HepG2 (cell line): ENCODE measurements around the gene ZNF341. TPM values are rescaled to one million over a fixed set of nuclear protein-coding genes. Genes with fewer than 3 reads are reported as not detected.

ENCODE experiments used
- ATAC-seq: fragments of 200-7000 bp; cut with Tn5 transposase; 3 replicates; pipeline ENCODE4 v1.9.1; 2020; ENCODE audit warnings: mild to moderate bottlenecking, moderate library complexity
- BruUV-seq: library from RNA; stranded (reverse); fragments of 400-500 nt; replicated peaks from 2 replicates; lab custom pipeline; 2021; lab: Mats Ljungman, UMichigan
- CTCF ChIA-PET: fragments of 300-600 bp; formaldehyde crosslinking; extraction: SDS; loops from one replicate; lab custom pipeline; 2021; ENCODE audit warnings: low total read pairs, inconsistent platforms, low intra/inter-chr PET ratio; lab: Yijun Ruan, JAX
- POLR2A ChIA-PET: fragments of 350-600 bp; sonication (Branson Sonifier 250); formaldehyde crosslinking; loops from one replicate; lab custom pipeline; 2020; ENCODE audit warnings: antibody characterized with exemption, inconsistent platforms; lab: Yijun Ruan, JAX
- DNase-seq: peaks from one replicate; pipeline ENCODE4 v3.0.0-alpha.2; 2015; ENCODE audit warnings: low spot score
- FAIRE-seq: peaks from 3 replicates; lab custom pipeline; 2011; peaks lifted over from hg19 to GRCh38; lab: Jason Lieb, UNC
- H2AFZ ChIP-seq: one replicate; pipeline ENCODE4 v1.6.1; 2011; ENCODE audit warnings: low read length, inconsistent platforms
- H3K27ac ChIP-seq: fragments of 300-600 bp; 3 replicates; pipeline ENCODE4 v1.8.0; 2011; ENCODE audit warnings: mixed run types, mild to moderate bottlenecking, mixed read lengths, low read length, inconsistent platforms; ENCODE audit not compliant: insufficient read depth; ENCODE audit errors: extremely low read length
- H3K27me3 ChIP-seq, 2 experiments: fragments of 200-600 bp in 1 of 2; 2 replicates in 1 of 2; 3 replicates in 1 of 2; pipeline versions ENCODE4 v1.6.0 to v1.8.0; 2011; ENCODE audit warnings: low read length in 2 of 2, mild to moderate bottlenecking in 2 of 2, moderate library complexity in 2 of 2, inconsistent platforms in 1 of 2; ENCODE audit not compliant: insufficient read depth in 2 of 2, control insufficient read depth in 1 of 2
- H3K36me3 ChIP-seq, 2 experiments: fragments of 200-600 bp in 1 of 2; replicated peaks in 1 of 2; 2 replicates in 1 of 2; 3 replicates in 1 of 2; pipeline versions ENCODE4 v1.5.1 to v1.8.0; 2011; ENCODE audit warnings: low read length in 2 of 2, inconsistent platforms in 1 of 2; ENCODE audit not compliant: insufficient read depth in 2 of 2, control insufficient read depth in 1 of 2
- H3K4me1 ChIP-seq: 2 replicates; pipeline ENCODE4 v1.5.1; 2012; ENCODE audit warnings: low read length, inconsistent platforms; ENCODE audit not compliant: insufficient read depth
- H3K4me2 ChIP-seq: 2 replicates; pipeline ENCODE4 v1.6.0; 2011; ENCODE audit warnings: low read depth, low read length, inconsistent platforms
- H3K4me3 ChIP-seq, 3 experiments: fragments of 200-600 bp in 1 of 3; sonication (generic), shearing (Covaris generic) in 1 of 3; replicated peaks in 1 of 3; 2 replicates each; pipeline ENCODE4 v1.5.1; 2011 to 2016; ENCODE audit warnings: low read length in 3 of 3, inconsistent platforms in 2 of 3, low read depth in 2 of 3, mild to moderate bottlenecking in 2 of 3, control low read depth in 1 of 3, mixed read lengths in 1 of 3; ENCODE audit not compliant: insufficient read depth in 1 of 3
- H3K79me2 ChIP-seq: one replicate; pipeline ENCODE4 v1.6.1; 2011; ENCODE audit warnings: low read length, inconsistent platforms; ENCODE audit not compliant: insufficient read depth
- H3K9ac ChIP-seq: 2 replicates; pipeline ENCODE4 v1.6.0; 2011; ENCODE audit warnings: mild to moderate bottlenecking, low read depth, low read length, inconsistent platforms; ENCODE audit not compliant: insufficient read depth
- H3K9me3 ChIP-seq: 2 replicates; pipeline ENCODE4 v1.5.1; 2012; ENCODE audit warnings: mild to moderate bottlenecking, low read length
- H4K20me1 ChIP-seq: 2 replicates; pipeline ENCODE4 v1.6.0; 2011; ENCODE audit warnings: inconsistent platforms, mild to moderate bottlenecking, low read length, moderate library complexity; ENCODE audit not compliant: insufficient read depth
- GATAD2A ChIP-seq: IDR thresholded peaks from 2 replicates; pipeline ENCODE4 v1.6.1; 2016
- HDAC1 ChIP-seq: sonication (generic); formaldehyde crosslinking; IDR thresholded peaks from 2 replicates; pipeline ENCODE4 v1.5.1; 2020; ENCODE audit warnings: mild to moderate bottlenecking, missing genetic modification reagents
- MIER3 ChIP-seq: IDR thresholded peaks from 2 replicates; pipeline ENCODE4 v1.6.1; 2016; ENCODE audit warnings: missing compliant biosample characterization, borderline replicate concordance
- YEATS2 ChIP-seq: sonication (generic); formaldehyde crosslinking; IDR thresholded peaks from 2 replicates; pipeline ENCODE4 v1.4.0; 2020; ENCODE audit warnings: missing genetic modification reagents, borderline replicate concordance
- ZNF484 ChIP-seq: sonication (generic); formaldehyde crosslinking; IDR thresholded peaks from 2 replicates; pipeline ENCODE4 v1.5.1; 2020; ENCODE audit warnings: mild to moderate bottlenecking, low read depth, missing genetic modification reagents, borderline replicate concordance
- ZNF567 ChIP-seq: sonication (generic); formaldehyde crosslinking; IDR thresholded peaks from 2 replicates; pipeline ENCODE4 v1.8.1; 2023; ENCODE audit warnings: mild to moderate bottlenecking, missing genetic modification reagents, borderline replicate concordance
- ZSCAN20 ChIP-seq: sonication (generic); formaldehyde crosslinking; IDR thresholded peaks from 2 replicates; pipeline ENCODE4 v1.4.0; 2020; ENCODE audit warnings: missing genetic modification reagents, mild to moderate bottlenecking, borderline replicate concordance
- WGBS: methylation state at CpG from one replicate; pipeline ENCODE4 v1.1.6; 2017; ENCODE audit warnings: low lambda C conversion rate; 5-methylcytosine and 5-hydroxymethylcytosine counted together
- in situ Hi-C: cut with HindIII; loops from 2 replicates; pipeline ENCODE4 v1.10.0; 2017; ENCODE audit warnings: low pct_unique_long_range_greater_than_20kb; ENCODE audit not compliant: extremely low pct_ligation_motif_present
- intact Hi-C: fragments of 100-400 bp; cut with micrococcal nuclease; formaldehyde crosslinking; loops from one replicate; pipeline ENCODE4 v1.10.0; 2022; ENCODE audit not compliant: unreplicated experiment
- polyA plus RNA-seq, 8 experiments: library from polyadenylated mRNA; depleted of rRNA in 3 of 8; stranded (reverse) in 7 of 8; unstranded in 1 of 8; fragments of >200 nt; fragmentation: Illumina TruSeq in 4 of 8; extraction: Trizol in 4 of 8; gene quantifications; 2 replicates each; pipeline versions ENCODE4 v1.2.1 to v1.2.3, GENCODE V29; 2011 to 2016; ENCODE audit warnings: low read depth in 4 of 8, missing spikeins in 1 of 8, mixed read lengths in 1 of 8; ENCODE audit not compliant: insufficient read depth in 1 of 8
- total RNA-seq, 5 experiments: library from RNA; depleted of rRNA; stranded (reverse); fragments of >200 nt; fragmentation: Illumina TruSeq; extraction: Trizol; gene quantifications; 2 replicates each; pipeline ENCODE4 v1.2.3, GENCODE V29; 2016; ENCODE audit warnings: low read depth in 1 of 5
- TF ChIP-seq, protein P1 (sequence below): sonication (generic); formaldehyde crosslinking; IDR thresholded peaks from 2 replicates; pipeline ENCODE4 v1.5.0; 2020; ENCODE audit warnings: mild to moderate bottlenecking, missing genetic modification reagents
- TF ChIP-seq, protein P2 (sequence below): sonication (generic); formaldehyde crosslinking; IDR thresholded peaks from 2 replicates; pipeline ENCODE4 v1.4.0; 2020; ENCODE audit warnings: missing genetic modification reagents
- TF ChIP-seq, protein P3 (sequence below): IDR thresholded peaks from 2 replicates; pipeline ENCODE4 v1.6.1; 2016; ENCODE audit warnings: missing compliant biosample characterization, missing genetic modification reagents, borderline replicate concordance
- TF ChIP-seq, protein P4 (sequence below): sonication (generic); formaldehyde crosslinking; IDR thresholded peaks from 2 replicates; pipeline ENCODE4 v1.9.0; 2021; ENCODE audit warnings: missing genetic modification reagents, mild to moderate bottlenecking, borderline replicate concordance
- TF ChIP-seq, protein P5 (sequence below): sonication (generic); formaldehyde crosslinking; IDR thresholded peaks from 2 replicates; pipeline ENCODE4 v1.4.0; 2020; ENCODE audit warnings: mild to moderate bottlenecking, missing genetic modification reagents
- TF ChIP-seq, protein P6 (sequence below): sonication (generic); formaldehyde crosslinking; IDR thresholded peaks from 2 replicates; pipeline ENCODE4 v1.4.0; 2020; ENCODE audit warnings: missing genetic modification reagents

The ZNF341 gene
- total and polyA plus RNA-seq, 2 of the 13 experiments (the other 11 are each of a cell fraction or from before 2014, with no cell fraction given) = 1.1 to 2.2 TPM

DNA sequence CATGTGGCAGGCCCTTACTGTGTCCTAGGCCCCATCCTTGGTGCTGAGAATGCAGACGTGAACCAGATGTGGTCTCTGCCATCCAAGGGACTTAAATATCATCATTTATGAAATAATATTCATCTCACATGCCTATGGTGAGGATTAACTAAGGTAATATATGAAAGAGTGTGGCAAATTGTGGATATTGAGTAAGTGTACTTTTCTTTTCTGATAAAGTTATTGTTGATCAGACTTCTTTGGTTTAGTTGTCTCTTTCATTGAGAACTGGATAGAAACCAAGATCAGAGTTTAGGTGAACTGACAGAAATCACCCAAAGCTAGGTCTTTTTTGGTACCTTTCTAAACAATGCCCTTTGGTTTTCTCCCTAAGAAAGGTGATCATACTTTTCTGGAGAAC is 84.4 kb downstream of the ZNF341 start (continued):
- TF ChIP-seq, protein P1, sequence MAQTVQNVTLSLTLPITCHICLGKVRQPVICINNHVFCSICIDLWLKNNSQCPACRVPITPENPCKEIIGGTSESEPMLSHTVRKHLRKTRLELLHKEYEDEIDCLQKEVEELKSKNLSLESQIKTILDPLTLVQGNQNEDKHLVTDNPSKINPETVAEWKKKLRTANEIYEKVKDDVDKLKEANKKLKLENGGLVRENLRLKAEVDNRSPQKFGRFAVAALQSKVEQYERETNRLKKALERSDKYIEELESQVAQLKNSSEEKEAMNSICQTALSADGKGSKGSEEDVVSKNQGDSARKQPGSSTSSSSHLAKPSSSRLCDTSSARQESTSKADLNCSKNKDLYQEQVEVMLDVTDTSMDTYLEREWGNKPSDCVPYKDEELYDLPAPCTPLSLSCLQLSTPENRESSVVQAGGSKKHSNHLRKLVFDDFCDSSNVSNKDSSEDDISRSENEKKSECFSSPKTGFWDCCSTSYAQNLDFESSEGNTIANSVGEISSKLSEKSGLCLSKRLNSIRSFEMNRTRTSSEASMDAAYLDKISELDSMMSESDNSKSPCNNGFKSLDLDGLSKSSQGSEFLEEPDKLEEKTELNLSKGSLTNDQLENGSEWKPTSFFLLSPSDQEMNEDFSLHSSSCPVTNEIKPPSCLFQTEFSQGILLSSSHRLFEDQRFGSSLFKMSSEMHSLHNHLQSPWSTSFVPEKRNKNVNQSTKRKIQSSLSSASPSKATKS (CRISPR knock-in tag) = no peak
- TF ChIP-seq, all 625 proteins: peak for 0

DNA sequence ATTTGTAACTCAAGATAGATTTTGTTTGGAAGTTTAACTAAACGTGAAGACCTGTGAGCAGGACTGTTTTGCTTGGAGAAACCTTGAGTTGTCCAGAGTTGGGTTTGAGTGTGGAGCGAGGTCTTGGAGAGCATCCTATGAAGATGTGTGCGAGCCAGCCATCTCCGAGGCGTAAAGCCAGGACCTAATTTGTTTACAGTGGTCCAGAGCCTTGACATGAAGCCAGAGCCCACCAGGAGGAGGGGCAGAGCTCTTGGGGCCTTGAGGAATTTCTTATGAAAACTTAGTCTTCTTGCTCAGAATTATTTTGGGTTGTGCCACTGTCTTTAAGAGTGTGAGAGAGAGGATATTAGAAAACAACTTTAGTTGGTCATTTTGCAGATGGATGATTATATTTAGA is 85.6 kb downstream of the ZNF341 start:
- Histone ChIP-seq H3K4me1 (peaks cover 34% of the 10 kb centered on the region), H3K27me3 (no peaks in the 10 kb centered on the region), H3K27ac (no peak overlapping the region), H3K4me2 (no peak overlapping the region), H3K9me3 (no peaks in the 10 kb centered on the region), H3K79me2 (peaks cover 81% of the 10 kb centered on the region), H3K4me3 (no peak overlapping the region), H3K36me3 (peaks cover 11 to 21% of the 10 kb centered on the region in 2 experiments; a peak in 3 of 5 replicates), H2AFZ (no peak overlapping the region), H4K20me1 (peaks cover 26% of the 10 kb centered on the region), H3K9ac (no peak overlapping the region)
- BruUV-seq = no TSS peak
- WGBS = 96% methylated on average over 5 of the region's 5 CpGs
- in situ Hi-C loops (no loop called here), intact Hi-C loops (no loop called here)
- no peak for ATAC-seq
- DNase-seq = no peak
- no peak for FAIRE-seq
- ChIA-PET POLR2A (interaction anchor here (1.4 kb wide), 1 partner anchor 9 kb away, joined by 5 read pairs; no protein-coding TSS in a partner anchor), CTCF (no interaction called here)
- TF ChIP-seq YEATS2 (CRISPR knock-in tag) = no peak
- no peak for TF ChIP-seq MIER3 (CRISPR knock-in tag)
- TF ChIP-seq, protein P2, sequence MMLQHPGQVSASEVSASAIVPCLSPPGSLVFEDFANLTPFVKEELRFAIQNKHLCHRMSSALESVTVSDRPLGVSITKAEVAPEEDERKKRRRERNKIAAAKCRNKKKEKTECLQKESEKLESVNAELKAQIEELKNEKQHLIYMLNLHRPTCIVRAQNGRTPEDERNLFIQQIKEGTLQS (CRISPR knock-in tag) = no peak
- no peak for TF ChIP-seq HDAC1
- TF ChIP-seq, protein P3, sequence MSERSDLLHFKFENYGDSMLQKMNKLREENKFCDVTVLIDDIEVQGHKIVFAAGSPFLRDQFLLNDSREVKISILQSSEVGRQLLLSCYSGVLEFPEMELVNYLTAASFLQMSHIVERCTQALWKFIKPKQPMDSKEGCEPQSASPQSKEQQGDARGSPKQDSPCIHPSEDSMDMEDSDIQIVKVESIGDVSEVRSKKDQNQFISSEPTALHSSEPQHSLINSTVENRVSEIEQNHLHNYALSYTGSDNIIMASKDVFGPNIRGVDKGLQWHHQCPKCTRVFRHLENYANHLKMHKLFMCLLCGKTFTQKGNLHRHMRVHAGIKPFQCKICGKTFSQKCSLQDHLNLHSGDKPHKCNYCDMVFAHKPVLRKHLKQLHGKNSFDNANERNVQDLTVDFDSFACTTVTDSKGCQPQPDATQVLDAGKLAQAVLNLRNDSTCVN = no peak
- no peak for TF ChIP-seq GATAD2A (CRISPR knock-in tag)
- TF ChIP-seq, protein P4, sequence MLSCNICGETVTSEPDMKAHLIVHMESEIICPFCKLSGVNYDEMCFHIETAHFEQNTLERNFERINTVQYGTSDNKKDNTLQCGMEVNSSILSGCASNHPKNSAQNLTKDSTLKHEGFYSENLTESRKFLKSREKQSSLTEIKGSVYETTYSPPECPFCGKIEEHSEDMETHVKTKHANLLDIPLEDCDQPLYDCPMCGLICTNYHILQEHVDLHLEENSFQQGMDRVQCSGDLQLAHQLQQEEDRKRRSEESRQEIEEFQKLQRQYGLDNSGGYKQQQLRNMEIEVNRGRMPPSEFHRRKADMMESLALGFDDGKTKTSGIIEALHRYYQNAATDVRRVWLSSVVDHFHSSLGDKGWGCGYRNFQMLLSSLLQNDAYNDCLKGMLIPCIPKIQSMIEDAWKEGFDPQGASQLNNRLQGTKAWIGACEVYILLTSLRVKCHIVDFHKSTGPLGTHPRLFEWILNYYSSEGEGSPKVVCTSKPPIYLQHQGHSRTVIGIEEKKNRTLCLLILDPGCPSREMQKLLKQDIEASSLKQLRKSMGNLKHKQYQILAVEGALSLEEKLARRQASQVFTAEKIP (CRISPR knock-in tag) = no peak
- TF ChIP-seq, protein P5, sequence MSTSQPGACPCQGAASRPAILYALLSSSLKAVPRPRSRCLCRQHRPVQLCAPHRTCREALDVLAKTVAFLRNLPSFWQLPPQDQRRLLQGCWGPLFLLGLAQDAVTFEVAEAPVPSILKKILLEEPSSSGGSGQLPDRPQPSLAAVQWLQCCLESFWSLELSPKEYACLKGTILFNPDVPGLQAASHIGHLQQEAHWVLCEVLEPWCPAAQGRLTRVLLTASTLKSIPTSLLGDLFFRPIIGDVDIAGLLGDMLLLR (CRISPR knock-in tag) = no peak
- no peak for TF ChIP-seq ZSCAN20 (CRISPR knock-in tag)
- TF ChIP-seq ZNF567 (CRISPR knock-in tag) = no peak
- TF ChIP-seq ZNF484 = no peak
- TF ChIP-seq, protein P6, sequence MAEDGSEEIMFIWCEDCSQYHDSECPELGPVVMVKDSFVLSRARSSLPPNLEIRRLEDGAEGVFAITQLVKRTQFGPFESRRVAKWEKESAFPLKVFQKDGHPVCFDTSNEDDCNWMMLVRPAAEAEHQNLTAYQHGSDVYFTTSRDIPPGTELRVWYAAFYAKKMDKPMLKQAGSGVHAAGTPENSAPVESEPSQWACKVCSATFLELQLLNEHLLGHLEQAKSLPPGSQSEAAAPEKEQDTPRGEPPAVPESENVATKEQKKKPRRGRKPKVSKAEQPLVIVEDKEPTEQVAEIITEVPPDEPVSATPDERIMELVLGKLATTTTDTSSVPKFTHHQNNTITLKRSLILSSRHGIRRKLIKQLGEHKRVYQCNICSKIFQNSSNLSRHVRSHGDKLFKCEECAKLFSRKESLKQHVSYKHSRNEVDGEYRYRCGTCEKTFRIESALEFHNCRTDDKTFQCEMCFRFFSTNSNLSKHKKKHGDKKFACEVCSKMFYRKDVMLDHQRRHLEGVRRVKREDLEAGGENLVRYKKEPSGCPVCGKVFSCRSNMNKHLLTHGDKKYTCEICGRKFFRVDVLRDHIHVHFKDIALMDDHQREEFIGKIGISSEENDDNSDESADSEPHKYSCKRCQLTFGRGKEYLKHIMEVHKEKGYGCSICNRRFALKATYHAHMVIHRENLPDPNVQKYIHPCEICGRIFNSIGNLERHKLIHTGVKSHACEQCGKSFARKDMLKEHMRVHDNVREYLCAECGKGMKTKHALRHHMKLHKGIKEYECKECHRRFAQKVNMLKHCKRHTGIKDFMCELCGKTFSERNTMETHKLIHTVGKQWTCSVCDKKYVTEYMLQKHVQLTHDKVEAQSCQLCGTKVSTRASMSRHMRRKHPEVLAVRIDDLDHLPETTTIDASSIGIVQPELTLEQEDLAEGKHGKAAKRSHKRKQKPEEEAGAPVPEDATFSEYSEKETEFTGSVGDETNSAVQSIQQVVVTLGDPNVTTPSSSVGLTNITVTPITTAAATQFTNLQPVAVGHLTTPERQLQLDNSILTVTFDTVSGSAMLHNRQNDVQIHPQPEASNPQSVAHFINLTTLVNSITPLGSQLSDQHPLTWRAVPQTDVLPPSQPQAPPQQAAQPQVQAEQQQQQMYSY = no peak
